Osteoblast (primary cell): ENCODE results near the gene POT1. TPM values are rescaled to one million over a fixed set of nuclear protein-coding genes. Genes with fewer than 3 reads are reported as not detected.

Experiments used
- DNase-seq: peaks from one replicate; pipeline ENCODE4 v3.0.0; 2011; ENCODE audit warnings: low spot score, mixed read lengths; ENCODE audit not compliant: insufficient read length; ENCODE audit errors: missing footprints
- H2AFZ ChIP-seq: 2 replicates; pipeline ENCODE4 v1.6.0; 2011; ENCODE audit warnings: mild to moderate bottlenecking, low read length
- H3K27ac ChIP-seq: 2 replicates; pipeline ENCODE4 v1.5.1; 2011; ENCODE audit warnings: mild to moderate bottlenecking, low read depth, low read length, moderate library complexity
- H3K27me3 ChIP-seq: 2 replicates; pipeline ENCODE4 v1.6.0; 2012; ENCODE audit warnings: mild to moderate bottlenecking, control low read depth, inconsistent platforms, low read length, moderate library complexity; ENCODE audit not compliant: insufficient read depth
- H3K36me3 ChIP-seq: 2 replicates; pipeline ENCODE4 v1.5.1; 2011; ENCODE audit warnings: mild to moderate bottlenecking, low read length, control low read depth, moderate library complexity; ENCODE audit not compliant: insufficient read depth
- H3K4me1 ChIP-seq: 2 replicates; pipeline ENCODE4 v1.5.1; 2011; ENCODE audit warnings: mild to moderate bottlenecking, low read length, control low read depth, moderate library complexity; ENCODE audit not compliant: insufficient read depth
- H3K4me2 ChIP-seq: 2 replicates; pipeline ENCODE4 v1.6.0; 2011; ENCODE audit warnings: mild to moderate bottlenecking, low read length; ENCODE audit not compliant: insufficient read depth
- H3K4me3 ChIP-seq: fragments of 200-600 bp; sonication (generic); 3 replicates; pipeline ENCODE4 v1.5.1; 2012; ENCODE audit warnings: mild to moderate bottlenecking, low read length, inconsistent platforms; ENCODE audit not compliant: insufficient read depth
- H3K79me2 ChIP-seq: 2 replicates; pipeline ENCODE4 v1.6.0; 2012; ENCODE audit warnings: mild to moderate bottlenecking, low read length, control low read depth, inconsistent platforms; ENCODE audit not compliant: insufficient read depth
- H3K9me3 ChIP-seq: 2 replicates; pipeline ENCODE4 v1.5.1; 2011; ENCODE audit warnings: low read depth, low read length, control low read depth
- H4K20me1 ChIP-seq: 2 replicates; pipeline ENCODE4 v1.6.0; 2012; ENCODE audit warnings: mild to moderate bottlenecking, low read length, control low read depth; ENCODE audit not compliant: insufficient read depth
- total RNA-seq: library from RNA; depleted of rRNA; stranded (reverse); fragments of >200 nt; gene quantifications from 2 replicates; pipeline ENCODE4 v1.2.3, GENCODE V29; 2012
- TF ChIP-seq, protein P1 (sequence below): IDR thresholded peaks from 2 replicates; pipeline ENCODE4 v1.5.1; 2011; ENCODE audit warnings: mild to moderate bottlenecking, low read depth, low read length, moderate library complexity; ENCODE audit errors: extremely low read depth

Gene POT1
- total RNA-seq, 1 donor, result 23.5 TPM

DNA sequence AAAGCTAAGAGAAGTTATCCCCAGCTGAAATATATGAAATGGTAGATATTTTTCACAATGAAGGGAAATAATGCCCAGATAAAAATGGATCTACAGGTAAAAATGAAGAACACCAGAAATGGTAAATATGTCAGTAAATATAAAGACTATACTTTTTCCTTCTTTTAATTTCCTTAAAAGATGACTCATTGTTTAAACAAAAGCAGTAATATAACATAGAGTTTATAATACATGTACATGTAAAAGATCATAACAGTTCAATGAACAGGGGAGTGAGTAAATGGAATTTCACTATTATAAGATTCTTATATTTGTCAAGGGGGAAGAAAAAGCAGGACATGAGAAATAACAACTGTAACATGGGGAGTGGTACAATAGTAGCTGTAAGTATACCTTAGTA is 7.4 kb downstream of the POT1 start:
- TF ChIP-seq, protein P1, sequence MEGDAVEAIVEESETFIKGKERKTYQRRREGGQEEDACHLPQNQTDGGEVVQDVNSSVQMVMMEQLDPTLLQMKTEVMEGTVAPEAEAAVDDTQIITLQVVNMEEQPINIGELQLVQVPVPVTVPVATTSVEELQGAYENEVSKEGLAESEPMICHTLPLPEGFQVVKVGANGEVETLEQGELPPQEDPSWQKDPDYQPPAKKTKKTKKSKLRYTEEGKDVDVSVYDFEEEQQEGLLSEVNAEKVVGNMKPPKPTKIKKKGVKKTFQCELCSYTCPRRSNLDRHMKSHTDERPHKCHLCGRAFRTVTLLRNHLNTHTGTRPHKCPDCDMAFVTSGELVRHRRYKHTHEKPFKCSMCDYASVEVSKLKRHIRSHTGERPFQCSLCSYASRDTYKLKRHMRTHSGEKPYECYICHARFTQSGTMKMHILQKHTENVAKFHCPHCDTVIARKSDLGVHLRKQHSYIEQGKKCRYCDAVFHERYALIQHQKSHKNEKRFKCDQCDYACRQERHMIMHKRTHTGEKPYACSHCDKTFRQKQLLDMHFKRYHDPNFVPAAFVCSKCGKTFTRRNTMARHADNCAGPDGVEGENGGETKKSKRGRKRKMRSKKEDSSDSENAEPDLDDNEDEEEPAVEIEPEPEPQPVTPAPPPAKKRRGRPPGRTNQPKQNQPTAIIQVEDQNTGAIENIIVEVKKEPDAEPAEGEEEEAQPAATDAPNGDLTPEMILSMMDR, result no peak
- no peaks in the 10 kb centered on the region for H3K4me1 ChIP-seq
- H3K4me2 ChIP-seq, result no peak overlapping the region
- H4K20me1 ChIP-seq, result peaks cover 3% of the 10 kb centered on the region
- peaks cover 3% of the 10 kb centered on the region for H3K36me3 ChIP-seq
- peaks cover 83% of the 10 kb centered on the region for H3K79me2 ChIP-seq
- H2AFZ ChIP-seq, result no peak overlapping the region
- no peak overlapping the region for H3K4me3 ChIP-seq
- no peak for DNase-seq
- no peak overlapping the region for H3K27ac ChIP-seq
- no peaks in the 10 kb centered on the region for H3K27me3 ChIP-seq
- H3K9me3 ChIP-seq, result no peaks in the 10 kb centered on the region

DNA sequence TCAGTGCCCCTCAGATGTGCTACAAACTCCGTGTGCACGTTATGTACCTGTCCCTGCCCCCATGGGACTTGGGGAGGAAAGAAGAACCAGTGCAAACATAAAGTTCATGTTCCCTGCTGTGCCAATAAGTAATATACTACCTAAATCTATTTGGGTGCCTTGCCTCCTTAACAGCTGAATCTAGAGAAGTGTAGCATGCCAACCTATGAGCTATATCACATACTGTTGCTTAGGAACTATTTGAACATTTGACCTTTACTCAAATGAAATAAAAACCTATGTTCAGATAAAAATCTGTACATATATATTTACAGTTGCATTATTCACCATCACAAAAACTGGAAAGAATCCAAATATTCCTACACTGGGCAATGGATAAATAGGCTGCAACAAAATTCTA is 9.8 kb downstream of the POT1 start:
- H3K79me2 ChIP-seq, result peaks cover 71% of the 10 kb centered on the region
- H3K27me3 ChIP-seq, result no peaks in the 10 kb centered on the region
- DNase-seq, result no peak
- TF ChIP-seq, protein P1, result no peak
- no peak overlapping the region for H3K4me3 ChIP-seq
- no peaks in the 10 kb centered on the region for H3K36me3 ChIP-seq
- H3K9me3 ChIP-seq, result no peaks in the 10 kb centered on the region
- no peak overlapping the region for H3K4me2 ChIP-seq
- no peak overlapping the region for H3K27ac ChIP-seq
- no peak overlapping the region for H2AFZ ChIP-seq
- no peaks in the 10 kb centered on the region for H3K4me1 ChIP-seq
- peaks cover 7% of the 10 kb centered on the region for H4K20me1 ChIP-seq

DNA sequence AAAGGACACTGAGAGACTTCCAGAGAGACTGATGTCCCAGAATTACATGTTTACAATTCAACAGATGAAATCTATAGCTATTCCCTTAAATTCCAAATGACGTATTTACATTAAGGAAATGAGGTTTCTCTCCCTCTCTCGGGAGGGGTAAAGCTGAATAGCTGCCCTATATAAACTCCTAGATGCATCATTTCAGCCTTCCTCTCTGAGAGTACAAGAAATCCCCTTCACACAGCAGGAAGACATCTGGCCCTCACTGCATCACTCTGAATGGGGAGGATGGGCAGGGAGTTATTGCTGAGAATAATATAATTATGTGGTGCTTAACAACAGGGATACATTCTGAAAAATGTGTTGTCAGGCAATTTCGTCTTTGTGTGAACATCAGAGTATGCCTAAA is 11.0 kb downstream of the POT1 start:
- H3K27me3 ChIP-seq, result no peaks in the 10 kb centered on the region
- H3K79me2 ChIP-seq, result peaks cover 60% of the 10 kb centered on the region
- H4K20me1 ChIP-seq, result peaks cover 7% of the 10 kb centered on the region
- TF ChIP-seq, protein P1, result no peak
- DNase-seq, result no peak
- H3K27ac ChIP-seq, result no peak overlapping the region
- H3K4me3 ChIP-seq, result no peak overlapping the region
- H3K9me3 ChIP-seq, result no peaks in the 10 kb centered on the region
- H3K36me3 ChIP-seq, result no peaks in the 10 kb centered on the region
- no peak overlapping the region for H3K4me2 ChIP-seq
- no peaks in the 10 kb centered on the region for H3K4me1 ChIP-seq
- no peak overlapping the region for H2AFZ ChIP-seq

DNA sequence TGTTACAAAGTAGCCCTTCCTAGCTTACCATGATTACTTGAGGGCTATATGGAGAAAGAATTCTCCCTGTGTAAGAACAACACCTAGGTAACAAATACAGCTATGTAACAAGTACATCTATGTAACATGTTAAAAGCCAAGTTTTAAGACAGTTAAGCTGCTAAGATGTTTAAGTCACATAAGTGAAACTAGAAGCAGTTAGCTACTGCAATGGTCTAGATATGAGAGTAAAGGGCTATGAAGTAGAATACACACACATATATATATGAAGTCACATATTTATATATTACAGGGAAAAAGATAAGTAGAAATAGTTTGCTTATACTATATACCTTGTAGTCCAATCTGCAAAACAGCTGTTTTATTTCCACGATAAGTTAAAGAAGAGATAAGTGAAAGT is 14.4 kb downstream of the POT1 start:
- H3K4me2 ChIP-seq, result no peak overlapping the region
- no peak overlapping the region for H2AFZ ChIP-seq
- H3K27ac ChIP-seq, result no peak overlapping the region
- H4K20me1 ChIP-seq, result peaks cover 7% of the 10 kb centered on the region
- peaks cover 2% of the 10 kb centered on the region for H3K36me3 ChIP-seq
- no peak for DNase-seq
- H3K9me3 ChIP-seq, result no peaks in the 10 kb centered on the region
- TF ChIP-seq, protein P1, result no peak
- no peak overlapping the region for H3K4me3 ChIP-seq
- H3K4me1 ChIP-seq, result no peaks in the 10 kb centered on the region
- H3K79me2 ChIP-seq, result peaks cover 39% of the 10 kb centered on the region
- H3K27me3 ChIP-seq, result no peaks in the 10 kb centered on the region
